HG02678 (cell line): Measurements from ENCODE around the gene TRIP12.
"Not testable (repeated sequence)": the region's sequence is repeated elsewhere in the genome, so short reads cannot be mapped to it uniquely, and the experiment has no call there.

Experiments used
- ATAC-seq: cut with Tn5 transposase; IDR thresholded peaks from one replicate; pipeline ENCODE4 v1.9.1; 2021; ENCODE audit warnings: mild to moderate bottlenecking, moderate library complexity; ENCODE audit not compliant: unreplicated experiment

TRIP12 gene

GRCh38 chr2:229725716-229726574 is 195.9 kb downstream of the TRIP12 start:
- ATAC-seq = no peak

- ATAC-seq = not testable (repeated sequence)
These were observed 198.6 kb downstream of the TRIP12 start for GRCh38 chr2:229723192-229723591.

- no peak for ATAC-seq
These were observed 201.7 kb downstream of the TRIP12 start for GRCh38 chr2:229719926-229720647.

- ATAC-seq = no peak
These were observed 203.8 kb downstream of the TRIP12 start for GRCh38 chr2:229718057-229718456.

- no peak for ATAC-seq
These were observed 205.8 kb downstream of the TRIP12 start for GRCh38 chr2:229715895-229716507.

- peak; percentile 34 for ATAC-seq
These were observed 206.9 kb downstream of the TRIP12 start for GRCh38 chr2:229714736-229715541.

- ATAC-seq = peak; percentile 79
These were observed 207.6 kb downstream of the TRIP12 start, which contains the start of gene DNER for GRCh38 chr2:229714080-229714735. Gene DNER (minus strand): TSS chr2:229714555. CDS start chr2:229714423, 132 bp downstream.
